HG02885 (cell line): ENCODE measurements around the gene DGKD.

Source experiments
- ATAC-seq: cut with Tn5 transposase; IDR thresholded peaks from one replicate; pipeline ENCODE4 v1.9.1; 2021; ENCODE audit warnings: mild to moderate bottlenecking; ENCODE audit not compliant: unreplicated experiment, poor library complexity

Gene DGKD

GRCh38 chr2:233439191-233439590 lies 84.9 kb downstream of the DGKD start:
- ATAC-seq, result no peak

- no peak for ATAC-seq
Observed at GRCh38 chr2:233440314-233440713, 86.0 kb downstream of the DGKD start.

- ATAC-seq, result no peak
Observed at GRCh38 chr2:233440714-233441113, 86.4 kb downstream of the DGKD start.

GRCh38 chr2:233441161-233442027 lies 87.1 kb downstream of the DGKD start:
- no peak for ATAC-seq

- no peak for ATAC-seq
Observed at GRCh38 chr2:233442028-233442310, 87.7 kb downstream of the DGKD start.

- ATAC-seq, result peak; percentile 45
Observed at GRCh38 chr2:233443511-233444183, 89.4 kb downstream of the DGKD start.

GRCh38 chr2:233444501-233444900 lies 90.2 kb downstream of the DGKD start:
- ATAC-seq, result no peak

GRCh38 chr2:233445152-233445830 lies 91.0 kb downstream of the DGKD start:
- ATAC-seq, result no peak

- no peak for ATAC-seq
Observed at GRCh38 chr2:233446121-233446520, 91.8 kb downstream of the DGKD start.

- no peak for ATAC-seq
Observed at GRCh38 chr2:233446606-233447305, 92.5 kb downstream of the DGKD start.

GRCh38 chr2:233447506-233448219 lies 93.4 kb downstream of the DGKD start:
- no peak for ATAC-seq

GRCh38 chr2:233448220-233448559 lies 93.9 kb downstream of the DGKD start:
- no peak for ATAC-seq

- no peak for ATAC-seq
Observed at GRCh38 chr2:233448575-233448974, 94.3 kb downstream of the DGKD start.

GRCh38 chr2:233449081-233449901 lies 95.0 kb downstream of the DGKD start:
- no peak for ATAC-seq

GRCh38 chr2:233449921-233450863 lies 95.9 kb downstream of the DGKD start:
- no peak for ATAC-seq

GRCh38 chr2:233450864-233451575 lies 96.7 kb downstream of the DGKD start:
- no peak for ATAC-seq

- no peak for ATAC-seq
Observed at GRCh38 chr2:233451950-233452349, 97.7 kb downstream of the DGKD start.
